Muscle layer of colon (tissue), 2 donors: Measurements from ENCODE around the gene TSPAN11.

ENCODE experiments used
- H3K27ac ChIP-seq: one replicate; pipeline ENCODE4 v1.7.0; 2013; ENCODE audit warnings: low read depth, mild to moderate bottlenecking, low read length, moderate library complexity
- H3K27me3 ChIP-seq, 2 donors: one replicate each; pipeline ENCODE4 v1.7.0; 2013; ENCODE audit warnings: low read length in 2 of 2, mild to moderate bottlenecking in 2 of 2; ENCODE audit not compliant: insufficient read depth in 2 of 2, control insufficient read depth in 1 of 2
- H3K36me3 ChIP-seq: one replicate; pipeline ENCODE4 v1.7.0; 2013; ENCODE audit warnings: mild to moderate bottlenecking, low read length; ENCODE audit not compliant: insufficient read depth
- H3K4me1 ChIP-seq: one replicate; pipeline ENCODE4 v1.7.0; 2013; ENCODE audit warnings: mild to moderate bottlenecking, low read length; ENCODE audit not compliant: insufficient read depth
- H3K4me3 ChIP-seq, 2 donors: one replicate each; pipeline ENCODE4 v1.7.0; 2013; ENCODE audit warnings: low read length in 2 of 2, low read depth in 1 of 2, mild to moderate bottlenecking in 1 of 2, moderate library complexity in 1 of 2
- H3K9ac ChIP-seq: one replicate; pipeline ENCODE4 v1.7.0; 2013; ENCODE audit warnings: low read length
- H3K9me3 ChIP-seq: one replicate; pipeline ENCODE4 v1.7.0; 2013; ENCODE audit warnings: mild to moderate bottlenecking, low read length
- donor health status: abdominal sarcoma.
- donor health status: Adenocarcinoma of cecum.

TSPAN11 gene

DNA sequence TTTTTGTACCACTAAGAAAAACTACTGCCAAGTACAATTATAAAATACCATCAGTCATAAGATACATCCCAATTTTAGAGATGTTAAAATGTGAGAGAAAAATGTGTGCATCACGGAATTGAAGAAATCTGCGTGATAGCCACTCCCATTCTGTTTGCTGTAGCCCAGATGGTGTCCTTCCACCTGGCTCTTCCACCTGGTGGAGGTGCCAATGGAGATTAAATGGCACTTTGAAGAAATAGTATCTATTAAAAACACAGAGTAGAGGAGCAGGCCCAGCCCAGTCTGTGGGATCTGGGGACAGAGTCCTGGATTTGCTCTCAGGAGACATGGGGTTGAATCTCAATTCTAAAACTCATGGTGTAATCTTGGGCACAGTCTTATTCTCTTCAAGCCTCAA is 35.5 kb downstream of the TSPAN11 start:
- no peak overlapping the region for H3K9ac ChIP-seq
- no peaks in the 10 kb centered on the region for H3K27me3 ChIP-seq
- H3K4me1 ChIP-seq: no peaks in the 10 kb centered on the region
- H3K9me3 ChIP-seq: no peaks in the 10 kb centered on the region
- no peaks in the 10 kb centered on the region for H3K36me3 ChIP-seq
- H3K4me3 ChIP-seq: no peak overlapping the region
- no peak overlapping the region for H3K27ac ChIP-seq

GRCh38 chr12:30963709-30964564 is 37.4 kb downstream of the TSPAN11 start:
- Histone ChIP-seq H3K4me3 (no peak overlapping the region), H3K36me3 (no peaks in the 10 kb centered on the region), H3K4me1 (no peaks in the 10 kb centered on the region), H3K9ac (no peak overlapping the region), H3K27me3 (no peaks in the 10 kb centered on the region), H3K27ac (no peak overlapping the region), H3K9me3 (no peaks in the 10 kb centered on the region)

DNA sequence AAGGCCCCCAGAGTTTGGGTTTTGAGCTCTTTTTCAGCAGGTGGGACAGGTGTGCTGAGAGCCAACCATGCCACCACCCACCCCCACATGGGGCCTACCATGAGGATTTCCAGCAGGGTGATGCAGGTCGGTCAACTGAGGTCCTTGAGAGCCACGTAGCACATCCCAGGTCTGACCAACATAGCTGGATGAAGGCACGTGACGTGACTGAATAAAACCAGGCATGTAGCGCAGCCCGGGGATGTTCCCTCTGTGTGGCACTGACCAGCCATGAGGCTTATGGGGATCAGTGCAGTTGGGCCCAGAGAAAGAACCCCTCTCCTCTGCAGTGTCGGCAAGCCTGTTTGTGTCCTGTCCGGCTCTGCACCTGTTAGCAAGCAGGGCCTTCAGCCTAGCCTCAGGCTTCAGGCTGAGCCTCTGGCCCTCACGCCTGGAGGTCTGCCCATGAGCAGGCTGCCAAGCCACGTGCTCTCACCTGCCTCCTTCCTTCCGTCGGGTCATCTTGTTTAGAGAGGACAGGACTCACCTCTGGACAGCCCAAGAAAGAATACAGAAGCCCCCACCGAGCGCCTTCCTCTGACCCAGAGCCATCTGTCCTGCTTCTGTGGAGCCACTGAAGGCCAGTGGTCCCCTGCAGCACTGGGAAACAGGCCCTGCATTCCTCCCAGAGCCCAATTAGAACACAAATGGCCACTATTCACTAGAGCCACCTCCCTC is 38.5 kb downstream of the TSPAN11 start:
- Histone ChIP-seq H3K9ac (no peak overlapping the region), H3K4me3 (no peak overlapping the region), H3K4me1 (peaks cover under 1% of the 10 kb centered on the region), H3K9me3 (no peaks in the 10 kb centered on the region), H3K27me3 (no peaks in the 10 kb centered on the region), H3K36me3 (no peaks in the 10 kb centered on the region), H3K27ac (no peak overlapping the region)

GRCh38 chr12:30965613-30965985 is 39.1 kb downstream of the TSPAN11 start:
- H3K4me1 ChIP-seq: peaks cover 6% of the 10 kb centered on the region
- no peaks in the 10 kb centered on the region for H3K9me3 ChIP-seq
- no peak overlapping the region for H3K4me3 ChIP-seq
- no peaks in the 10 kb centered on the region for H3K36me3 ChIP-seq
- no peak overlapping the region for H3K9ac ChIP-seq
- H3K27me3 ChIP-seq: no peaks in the 10 kb centered on the region
- no peak overlapping the region for H3K27ac ChIP-seq

GRCh38 chr12:30967026-30967425 is 40.5 kb downstream of the TSPAN11 start:
- H3K36me3 ChIP-seq: no peaks in the 10 kb centered on the region
- peaks cover 11% of the 10 kb centered on the region for H3K4me1 ChIP-seq
- no peak overlapping the region for H3K4me3 ChIP-seq
- H3K27me3 ChIP-seq: no peaks in the 10 kb centered on the region
- H3K9ac ChIP-seq: no peak overlapping the region
- no peaks in the 10 kb centered on the region for H3K9me3 ChIP-seq
- H3K27ac ChIP-seq: no peak overlapping the region

DNA sequence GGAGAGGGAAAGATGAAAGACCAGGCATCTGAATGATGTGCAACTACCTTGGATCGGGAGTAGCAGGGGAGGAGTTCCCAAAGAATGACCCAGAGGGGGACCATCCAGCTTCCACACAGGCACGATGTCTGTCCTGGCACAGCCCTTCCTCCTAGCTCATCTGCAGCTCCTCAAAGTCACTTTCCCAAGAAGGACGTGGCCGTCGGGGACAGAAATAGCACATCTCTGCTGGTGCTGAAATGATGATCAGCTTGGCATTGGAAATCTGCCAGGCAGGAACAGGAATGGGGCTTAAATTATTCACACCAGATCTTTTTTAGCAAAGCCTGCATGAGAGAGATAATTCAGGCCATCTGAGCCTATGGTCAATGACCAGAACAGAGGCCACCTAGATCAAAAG is 41.7 kb downstream of the TSPAN11 start:
- Histone ChIP-seq H3K27me3 (no peaks in the 10 kb centered on the region), H3K36me3 (no peaks in the 10 kb centered on the region), H3K9ac (no peak overlapping the region), H3K27ac (no peak overlapping the region), H3K9me3 (no peaks in the 10 kb centered on the region), H3K4me3 (no peak overlapping the region), H3K4me1 (peaks cover 11% of the 10 kb centered on the region)

DNA sequence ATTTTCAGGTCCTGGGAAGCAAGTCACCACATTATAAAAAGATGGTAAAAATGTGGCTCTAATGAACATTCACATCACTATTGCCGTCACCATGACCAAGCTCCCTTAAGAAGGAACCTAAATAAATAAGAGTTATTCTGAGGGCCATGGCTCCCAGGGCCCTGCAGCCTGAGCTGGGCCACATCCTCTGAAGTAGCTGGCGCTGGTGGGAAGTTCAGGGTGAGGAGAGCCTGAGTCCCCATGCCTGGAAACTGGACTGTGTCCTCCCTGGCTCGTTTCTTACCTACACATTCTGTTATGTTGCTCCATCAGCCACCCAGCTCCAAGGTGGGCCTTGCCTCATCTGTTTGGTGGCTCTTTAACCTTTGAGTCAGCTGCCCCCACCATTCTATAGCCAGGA is 42.5 kb downstream of the TSPAN11 start:
- H3K4me1 ChIP-seq: peaks cover 11% of the 10 kb centered on the region
- H3K4me3 ChIP-seq: no peak overlapping the region
- H3K36me3 ChIP-seq: no peaks in the 10 kb centered on the region
- H3K9ac ChIP-seq: no peak overlapping the region
- no peak overlapping the region for H3K27ac ChIP-seq
- H3K9me3 ChIP-seq: no peaks in the 10 kb centered on the region
- no peaks in the 10 kb centered on the region for H3K27me3 ChIP-seq

GRCh38 chr12:30969606-30970395 is 43.3 kb downstream of the TSPAN11 start:
- Histone ChIP-seq H3K9ac (no peak overlapping the region), H3K4me1 (peaks cover 11% of the 10 kb centered on the region), H3K4me3 (no peak overlapping the region), H3K27me3 (no peaks in the 10 kb centered on the region), H3K27ac (no peak overlapping the region), H3K36me3 (no peaks in the 10 kb centered on the region), H3K9me3 (no peaks in the 10 kb centered on the region)

DNA sequence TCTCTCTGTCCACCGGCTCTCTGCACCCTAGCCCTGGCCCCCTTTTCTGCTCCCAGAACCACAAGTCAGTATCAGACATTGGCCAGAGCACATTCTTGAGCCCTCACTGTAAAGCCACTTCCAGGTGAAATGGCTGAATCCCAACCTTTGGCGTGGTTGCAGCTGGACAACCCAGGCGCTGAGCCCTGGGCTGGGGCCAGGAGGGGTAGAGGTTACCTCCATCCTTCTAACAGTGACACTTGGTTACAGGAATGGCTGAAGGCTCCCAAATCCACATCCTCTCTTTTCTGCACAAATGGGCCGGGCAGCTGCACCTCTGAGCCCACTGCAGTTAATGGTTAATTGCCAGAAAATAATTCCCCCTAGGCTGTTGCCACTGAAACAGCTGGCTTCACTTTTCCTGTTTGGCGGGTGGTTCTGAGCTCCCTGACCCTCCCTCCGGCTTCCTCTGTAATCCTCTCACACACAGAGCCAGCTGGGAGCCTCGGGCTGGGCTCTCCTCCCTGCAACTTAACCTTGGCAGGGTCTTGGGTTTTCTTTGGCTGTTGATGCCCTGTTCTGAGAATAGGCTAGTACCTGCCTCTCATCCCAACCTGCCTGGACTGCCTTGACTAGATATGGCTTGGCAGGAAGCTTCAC is 44.1 kb downstream of the TSPAN11 start:
- no peaks in the 10 kb centered on the region for H3K36me3 ChIP-seq
- H3K27me3 ChIP-seq: no peaks in the 10 kb centered on the region
- H3K4me3 ChIP-seq: no peak overlapping the region
- no peak overlapping the region for H3K27ac ChIP-seq
- peaks cover 11% of the 10 kb centered on the region for H3K4me1 ChIP-seq
- no peak overlapping the region for H3K9ac ChIP-seq
- H3K9me3 ChIP-seq: no peaks in the 10 kb centered on the region

DNA sequence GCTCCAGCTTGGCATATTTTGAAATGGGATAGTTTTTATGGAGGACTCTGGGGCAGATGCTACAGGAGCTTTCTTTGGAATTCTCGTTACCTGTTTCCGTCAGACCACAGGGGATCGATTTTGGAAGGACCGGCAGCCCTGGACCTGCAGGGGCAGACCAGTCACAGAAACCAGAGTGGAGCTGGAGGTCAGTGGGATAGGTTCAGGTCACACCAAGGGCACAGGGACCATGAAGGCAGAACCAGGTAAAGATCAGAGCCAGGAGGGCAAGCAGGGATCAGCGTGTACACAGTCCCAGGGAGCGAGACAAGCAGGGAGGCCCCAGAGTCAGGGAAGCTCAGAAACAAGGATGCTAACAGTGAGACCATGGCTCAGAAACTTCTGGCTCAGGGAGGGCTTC is 45.5 kb downstream of the TSPAN11 start:
- Histone ChIP-seq H3K27me3 (no peaks in the 10 kb centered on the region), H3K4me1 (peaks cover 11% of the 10 kb centered on the region), H3K9me3 (no peaks in the 10 kb centered on the region), H3K27ac (no peak overlapping the region), H3K4me3 (no peak overlapping the region), H3K9ac (no peak overlapping the region), H3K36me3 (no peaks in the 10 kb centered on the region)

DNA sequence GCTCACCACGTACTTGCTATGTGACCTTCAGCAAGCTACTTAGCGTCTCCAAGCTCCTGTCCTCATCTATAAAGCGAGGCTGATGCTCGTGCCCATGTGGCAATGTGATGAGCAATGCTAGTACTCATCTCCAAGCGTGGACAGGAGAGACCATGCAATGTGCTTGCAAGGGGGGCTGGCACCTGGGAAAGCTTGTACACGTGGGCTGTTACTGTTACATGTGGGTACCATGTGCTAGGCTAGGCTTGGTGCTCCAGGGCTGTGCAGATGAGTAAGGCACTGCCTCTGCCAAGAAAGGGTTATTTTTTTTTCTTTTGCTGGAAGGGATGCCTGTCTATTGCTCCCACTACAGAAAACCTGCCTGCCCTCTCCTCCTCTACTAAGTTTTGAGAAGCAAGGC is 46.6 kb downstream of the TSPAN11 start:
- no peaks in the 10 kb centered on the region for H3K27me3 ChIP-seq
- H3K9ac ChIP-seq: no peak overlapping the region
- H3K36me3 ChIP-seq: no peaks in the 10 kb centered on the region
- H3K4me1 ChIP-seq: peaks cover 11% of the 10 kb centered on the region
- no peaks in the 10 kb centered on the region for H3K9me3 ChIP-seq
- no peak overlapping the region for H3K27ac ChIP-seq
- no peak overlapping the region for H3K4me3 ChIP-seq
